Gastrocnemius medialis (tissue), 4 donors: Measurements from ENCODE around the gene ZNF333.

Source experiments
- POLR2A ChIP-seq, 2 donors: fragments of 450-650 bp; IDR thresholded peaks; one replicate each; pipeline ENCODE4 v1.6.1; 2017; ENCODE audit warnings: antibody characterized with exemption in 2 of 2, mild to moderate bottlenecking in 2 of 2, moderate library complexity in 2 of 2
- TF ChIP-seq, protein P1 (sequence below), 5 experiments: fragments of 450-650 bp in 3 of 5; fragments of 200-600 bp in 2 of 5; sonication (generic) in 2 of 5; IDR thresholded peaks in 4 of 5; conservative IDR thresholded peaks in 1 of 5; 1 replicate in 4 of 5; 2 replicates in 1 of 5; pipeline ENCODE4 v1.5.1; 2016 to 2019; ENCODE audit warnings: antibody characterized with exemption in 5 of 5, mild to moderate bottlenecking in 3 of 5, moderate library complexity in 3 of 5

DNA sequence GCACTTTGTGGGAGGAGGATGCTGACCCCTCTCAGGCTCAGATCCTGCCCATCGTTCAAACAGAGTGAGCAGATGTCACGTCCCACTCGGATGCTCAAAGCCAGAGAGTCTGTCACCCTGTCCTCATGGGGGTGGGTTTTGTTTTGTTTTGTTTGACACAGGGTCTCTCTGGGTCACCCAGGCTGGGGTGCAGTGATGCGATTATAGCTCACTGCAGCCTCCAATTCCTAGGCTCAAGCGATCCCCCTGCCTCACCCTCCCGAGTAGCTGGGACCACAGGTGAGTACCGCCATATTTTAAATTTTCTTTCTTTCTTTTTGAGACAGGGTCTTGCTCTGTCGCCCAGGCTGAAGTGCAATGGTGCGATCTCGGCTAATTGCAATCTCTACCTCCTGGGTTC is 84.5 kb downstream of the ZNF333 start:
- TF ChIP-seq, protein P1, sequence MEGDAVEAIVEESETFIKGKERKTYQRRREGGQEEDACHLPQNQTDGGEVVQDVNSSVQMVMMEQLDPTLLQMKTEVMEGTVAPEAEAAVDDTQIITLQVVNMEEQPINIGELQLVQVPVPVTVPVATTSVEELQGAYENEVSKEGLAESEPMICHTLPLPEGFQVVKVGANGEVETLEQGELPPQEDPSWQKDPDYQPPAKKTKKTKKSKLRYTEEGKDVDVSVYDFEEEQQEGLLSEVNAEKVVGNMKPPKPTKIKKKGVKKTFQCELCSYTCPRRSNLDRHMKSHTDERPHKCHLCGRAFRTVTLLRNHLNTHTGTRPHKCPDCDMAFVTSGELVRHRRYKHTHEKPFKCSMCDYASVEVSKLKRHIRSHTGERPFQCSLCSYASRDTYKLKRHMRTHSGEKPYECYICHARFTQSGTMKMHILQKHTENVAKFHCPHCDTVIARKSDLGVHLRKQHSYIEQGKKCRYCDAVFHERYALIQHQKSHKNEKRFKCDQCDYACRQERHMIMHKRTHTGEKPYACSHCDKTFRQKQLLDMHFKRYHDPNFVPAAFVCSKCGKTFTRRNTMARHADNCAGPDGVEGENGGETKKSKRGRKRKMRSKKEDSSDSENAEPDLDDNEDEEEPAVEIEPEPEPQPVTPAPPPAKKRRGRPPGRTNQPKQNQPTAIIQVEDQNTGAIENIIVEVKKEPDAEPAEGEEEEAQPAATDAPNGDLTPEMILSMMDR (IDR thresholded peaks at IDR 0.05 in 4 of 5, conservative IDR thresholded peaks at IDR 0.05 in 1 of 5) = no peak
- TF ChIP-seq POLR2A (IDR thresholded peaks at IDR 0.05) = no peak
